K562 (cell line): ENCODE measurements around the gene IGLON5. TPM values are rescaled to one million over a fixed set of nuclear protein-coding genes. Genes with fewer than 3 reads are reported as not detected.

Experiments
- ADNP ChIP-seq: fragments of 200-800 bp; sonication (Bioruptor generic); IDR thresholded peaks from 2 replicates; pipeline ENCODE4 v1.6.1; 2016; ENCODE audit warnings: missing genetic modification characterization, missing compliant biosample characterization
- ASH1L ChIP-seq: fragments of 450-650 bp; IDR thresholded peaks from 2 replicates; pipeline ENCODE4 v1.6.1; 2018; ENCODE audit warnings: borderline replicate concordance, mild to moderate bottlenecking, low read depth; ENCODE audit not compliant: partially characterized antibody
- BRCA1 ChIP-seq, 2 experiments: fragments of 450-650 bp in 1 of 2; sonication (generic) in 1 of 2; formaldehyde crosslinking in 1 of 2; IDR thresholded peaks; 2 replicates each; pipeline versions ENCODE4 v1.5.0 to v1.6.1; 2017 to 2020; ENCODE audit warnings: mild to moderate bottlenecking in 1 of 2, missing genetic modification reagents in 1 of 2
- CEBPB ChIP-seq: fragments of 450-650 bp; IDR thresholded peaks from 2 replicates; pipeline ENCODE4 v1.6.1; 2016; ENCODE audit warnings: missing genetic modification characterization, missing compliant biosample characterization
- CHD4 ChIP-seq: fragments of 200-600 bp; sonication (generic); IDR thresholded peaks from 3 replicates; pipeline ENCODE4 v1.6.1; 2012; ENCODE audit warnings: low read depth, mild to moderate bottlenecking, mixed read lengths, low read length, inconsistent platforms; ENCODE audit not compliant: insufficient read depth, insufficient replicate concordance, poor library complexity, severe bottlenecking
- GTF3C2 ChIP-seq: IDR thresholded peaks from 3 replicates; pipeline ENCODE4 v1.6.1; 2011; ENCODE audit warnings: borderline replicate concordance, mild to moderate bottlenecking, moderate library complexity; ENCODE audit not compliant: insufficient read length; ENCODE audit errors: extremely low read depth
- HMGN3 ChIP-seq: IDR thresholded peaks from 2 replicates; pipeline ENCODE4 v1.6.1; 2011; ENCODE audit warnings: borderline replicate concordance, low read depth, mild to moderate bottlenecking, mixed read lengths, low read length; ENCODE audit not compliant: insufficient read length; ENCODE audit errors: extremely low read depth
- ZNF124 ChIP-seq: sonication (generic); formaldehyde crosslinking; IDR thresholded peaks from 2 replicates; pipeline ENCODE4 v1.8.1; 2022; ENCODE audit warnings: missing genetic modification reagents
- ZNF175 ChIP-seq: fragments of 200-800 bp; sonication (Bioruptor generic); IDR thresholded peaks from 2 replicates; pipeline ENCODE4 v1.6.1; 2016; ENCODE audit warnings: low read depth, mild to moderate bottlenecking, missing genetic modification characterization, missing compliant biosample characterization
- ZNF24 ChIP-seq: fragments of 450-650 bp; IDR thresholded peaks from 2 replicates; pipeline ENCODE4 v1.6.1; 2016
- ZNF589 ChIP-seq: fragments of 200-800 bp; sonication (Bioruptor generic); IDR thresholded peaks from 2 replicates; pipeline ENCODE4 v1.6.1; 2016; ENCODE audit warnings: low read depth, missing genetic modification characterization, missing compliant biosample characterization
- ZNF766 ChIP-seq: fragments of 200-800 bp; sonication (Bioruptor generic); conservative IDR thresholded peaks from 2 replicates; pipeline ENCODE4 v1.6.1; 2016; ENCODE audit warnings: missing genetic modification characterization, missing compliant biosample characterization
- polyA plus RNA-seq, 8 experiments: library from polyadenylated mRNA; depleted of rRNA in 4 of 8; stranded (reverse) in 5 of 8; unstranded in 3 of 8; fragments of >200 nt; fragmentation: Nextera tagmentation in 2 of 8; fragmentation: Illumina TruSeq in 1 of 8; extraction: Ambion mirVana in 2 of 8; extraction: Trizol in 1 of 8; gene quantifications; 2 replicates each; pipeline versions ENCODE4 v1.2.1 to v1.2.3, GENCODE V29; 2011 to 2014; ENCODE audit warnings: inconsistent platforms in 1 of 8, missing spikeins in 1 of 8
- total RNA-seq, 7 experiments: library from RNA; depleted of rRNA in 6 of 7; stranded (reverse); fragments of >200 nt in 6 of 7; fragmentation: Illumina TruSeq in 2 of 7; extraction: Trizol in 2 of 7; gene quantifications; 2 replicates each; pipeline versions ENCODE4 v1.2.1 to v1.2.3, GENCODE V29; 2011 to 2021; ENCODE audit warnings: low replicate concordance in 1 of 7
- TF ChIP-seq, protein P1 (sequence below): fragments of 250-450 bp; sonication (Bioruptor Pico); IDR thresholded peaks from 2 replicates; pipeline ENCODE4 v1.4.0; 2020; ENCODE audit warnings: borderline replicate concordance
- TF ChIP-seq, protein P2 (sequence below): fragments of 450-650 bp; IDR thresholded peaks from 2 replicates; pipeline ENCODE4 v1.6.1; 2018; ENCODE audit not compliant: partially characterized antibody

IGLON5 gene
- total and polyA plus RNA-seq, 9 of the 15 experiments (the other 6 are each of a cell fraction or from before 2014, with no cell fraction given): 0.03 to 0.22 (median 0.14) TPM; not detected in 2

DNA sequence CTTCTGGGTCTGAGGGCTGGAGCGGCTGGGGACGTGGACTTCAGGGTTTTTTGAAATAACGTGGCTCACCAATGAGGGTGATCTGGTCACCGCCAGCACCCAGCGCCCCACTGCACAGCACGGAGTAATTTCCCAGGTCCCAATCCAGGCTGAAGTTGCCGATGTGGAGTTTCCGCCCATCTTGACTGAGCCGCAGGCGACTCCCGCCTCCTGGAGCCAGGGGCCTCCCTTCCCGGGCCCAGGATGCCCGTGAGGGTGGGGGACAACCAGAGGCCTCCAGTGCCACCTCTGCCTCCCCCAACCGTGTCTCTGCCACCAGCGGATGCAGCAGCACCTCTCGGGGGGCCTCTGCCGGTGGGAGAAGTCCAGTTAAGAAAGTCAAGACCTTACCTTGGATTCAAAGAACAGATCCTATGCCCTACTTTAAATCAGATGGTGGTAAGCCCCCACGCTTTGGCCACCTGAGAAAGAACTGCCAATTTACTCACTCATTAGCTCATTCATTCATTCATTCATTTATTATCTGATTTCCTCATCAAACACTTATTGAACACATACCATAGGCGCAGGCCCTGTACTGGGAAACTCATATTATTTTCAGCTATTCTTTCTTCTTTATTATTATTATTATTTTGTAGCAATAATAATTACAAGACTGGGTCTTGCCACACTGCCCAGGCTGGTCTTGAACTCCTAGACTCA is 26.6 kb downstream of the IGLON5 start (continued):
- TF ChIP-seq, protein P1, sequence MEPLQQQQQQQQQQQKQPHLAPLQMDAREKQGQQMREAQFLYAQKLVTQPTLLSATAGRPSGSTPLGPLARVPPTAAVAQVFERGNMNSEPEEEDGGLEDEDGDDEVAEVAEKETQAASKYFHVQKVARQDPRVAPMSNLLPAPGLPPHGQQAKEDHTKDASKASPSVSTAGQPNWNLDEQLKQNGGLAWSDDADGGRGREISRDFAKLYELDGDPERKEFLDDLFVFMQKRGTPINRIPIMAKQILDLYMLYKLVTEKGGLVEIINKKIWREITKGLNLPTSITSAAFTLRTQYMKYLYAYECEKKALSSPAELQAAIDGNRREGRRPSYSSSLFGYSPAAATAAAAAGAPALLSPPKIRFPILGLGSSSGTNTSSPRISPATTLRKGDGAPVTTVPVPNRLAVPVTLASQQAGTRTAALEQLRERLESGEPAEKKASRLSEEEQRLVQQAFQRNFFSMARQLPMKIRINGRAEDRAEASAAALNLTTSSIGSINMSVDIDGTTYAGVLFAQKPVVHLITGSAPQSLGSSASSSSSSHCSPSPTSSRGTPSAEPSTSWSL (CRISPR knock-in tag): no peak
- TF ChIP-seq, protein P2, sequence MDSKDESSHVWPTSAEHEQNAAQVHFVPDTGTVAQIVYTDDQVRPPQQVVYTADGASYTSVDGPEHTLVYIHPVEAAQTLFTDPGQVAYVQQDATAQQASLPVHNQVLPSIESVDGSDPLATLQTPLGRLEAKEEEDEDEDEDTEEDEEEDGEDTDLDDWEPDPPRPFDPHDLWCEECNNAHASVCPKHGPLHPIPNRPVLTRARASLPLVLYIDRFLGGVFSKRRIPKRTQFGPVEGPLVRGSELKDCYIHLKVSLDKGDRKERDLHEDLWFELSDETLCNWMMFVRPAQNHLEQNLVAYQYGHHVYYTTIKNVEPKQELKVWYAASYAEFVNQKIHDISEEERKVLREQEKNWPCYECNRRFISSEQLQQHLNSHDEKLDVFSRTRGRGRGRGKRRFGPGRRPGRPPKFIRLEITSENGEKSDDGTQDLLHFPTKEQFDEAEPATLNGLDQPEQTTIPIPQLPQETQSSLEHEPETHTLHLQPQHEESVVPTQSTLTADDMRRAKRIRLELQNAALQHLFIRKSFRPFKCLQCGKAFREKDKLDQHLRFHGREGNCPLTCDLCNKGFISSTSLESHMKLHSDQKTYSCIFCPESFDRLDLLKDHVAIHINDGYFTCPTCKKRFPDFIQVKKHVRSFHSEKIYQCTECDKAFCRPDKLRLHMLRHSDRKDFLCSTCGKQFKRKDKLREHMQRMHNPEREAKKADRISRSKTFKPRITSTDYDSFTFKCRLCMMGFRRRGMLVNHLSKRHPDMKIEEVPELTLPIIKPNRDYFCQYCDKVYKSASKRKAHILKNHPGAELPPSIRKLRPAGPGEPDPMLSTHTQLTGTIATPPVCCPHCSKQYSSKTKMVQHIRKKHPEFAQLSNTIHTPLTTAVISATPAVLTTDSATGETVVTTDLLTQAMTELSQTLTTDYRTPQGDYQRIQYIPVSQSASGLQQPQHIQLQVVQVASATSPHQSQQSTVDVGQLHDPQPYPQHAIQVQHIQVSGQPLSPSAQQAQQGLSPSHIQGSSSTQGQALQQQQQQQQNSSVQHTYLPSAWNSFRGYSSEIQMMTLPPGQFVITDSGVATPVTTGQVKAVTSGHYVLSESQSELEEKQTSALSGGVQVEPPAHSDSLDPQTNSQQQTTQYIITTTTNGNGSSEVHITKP: no peak
- no peak for TF ChIP-seq ZNF175 (CRISPR knock-in tag)
- no peak for TF ChIP-seq BRCA1 (IDR thresholded peaks at IDR 0.05)
- TF ChIP-seq BRCA1 (CRISPR knock-in tag; IDR thresholded peaks at IDR 0.05): no peak
- TF ChIP-seq ASH1L: no peak
- no peak for TF ChIP-seq ZNF766
- TF ChIP-seq CEBPB (tag): peak; percentile 7; the same call in 1 of the 2 replicates
- TF ChIP-seq ZNF24: peak; percentile 87
- TF ChIP-seq CHD4: no peak
- TF ChIP-seq ADNP: peak; percentile 72; the same call in 1 of the 2 replicates
- no peak for TF ChIP-seq ZNF589 (CRISPR knock-in tag)
- peak; percentile 47 for TF ChIP-seq GTF3C2
- no peak for TF ChIP-seq ZNF124 (CRISPR knock-in tag)
- no peak for TF ChIP-seq HMGN3
- TF ChIP-seq, all 486 proteins: peak for 5
